Common myeloid progenitor, CD34-positive (primary cell): ENCODE measurements around the gene EPHA3.

Experiments
- CTCF ChIA-PET: fragments of 350-600 bp; sonication (Branson Sonifier 250); formaldehyde crosslinking; loops from one replicate; lab custom pipeline; 2021; ENCODE audit warnings: antibody characterized with exemption; lab: Charles Lee
- POLR2A ChIA-PET: fragments of 350-600 bp; sonication (Branson Sonifier 250); formaldehyde crosslinking; loops from one replicate; lab custom pipeline; 2021; ENCODE audit warnings: antibody characterized with exemption; lab: Charles Lee
- DNase-seq, 3 donors: peaks; one replicate each; pipeline versions ENCODE4 v3.0.0 to v3.0.0-alpha.2; 2013
- H3K27ac ChIP-seq, 2 experiments: 1 replicate in 1 of 2; 2 replicates in 1 of 2; pipeline ENCODE4 v1.7.0; 2013; ENCODE audit warnings: inconsistent platforms in 2 of 2, low read length in 2 of 2, mild to moderate bottlenecking in 2 of 2, low read depth in 1 of 2, moderate library complexity in 1 of 2; ENCODE audit not compliant: severe bottlenecking in 2 of 2, insufficient read depth in 1 of 2, poor library complexity in 1 of 2
- H3K27me3 ChIP-seq, 5 experiments: replicated peaks in 2 of 5; 1 replicate in 3 of 5; 2 replicates in 2 of 5; pipeline versions ENCODE4 v1.6.1 to v1.7.0; 2013; ENCODE audit warnings: low read length in 4 of 5, mild to moderate bottlenecking in 2 of 5, moderate library complexity in 2 of 5, inconsistent platforms in 1 of 5; ENCODE audit not compliant: insufficient read depth in 5 of 5, control insufficient read depth in 4 of 5
- H3K36me3 ChIP-seq, 4 experiments: 1 replicate in 2 of 4; 2 replicates in 2 of 4; pipeline versions ENCODE4 v1.6.1 to v1.7.0; 2013; ENCODE audit warnings: low read length in 3 of 4, control low read depth in 1 of 4, mild to moderate bottlenecking in 1 of 4; ENCODE audit not compliant: control insufficient read depth in 4 of 4, insufficient read depth in 4 of 4
- H3K4me1 ChIP-seq, 4 experiments: 1 replicate in 3 of 4; 2 replicates in 1 of 4; pipeline versions ENCODE4 v1.6.1 to v1.7.1; 2013; ENCODE audit warnings: low read length in 3 of 4, mild to moderate bottlenecking in 3 of 4, control low read depth in 1 of 4, inconsistent platforms in 1 of 4, moderate library complexity in 1 of 4; ENCODE audit not compliant: control insufficient read depth in 4 of 4, insufficient read depth in 4 of 4; ENCODE audit errors: control extremely low read depth in 1 of 4
- H3K4me3 ChIP-seq, 7 experiments: 1 replicate in 4 of 7; 2 replicates in 3 of 7; pipeline versions ENCODE4 v1.5.1 to v1.7.0; 2013; ENCODE audit warnings: mild to moderate bottlenecking in 7 of 7, low read length in 6 of 7, moderate library complexity in 6 of 7, inconsistent platforms in 2 of 7, low read depth in 2 of 7, control low read depth in 1 of 7; ENCODE audit not compliant: insufficient read depth in 4 of 7, control insufficient read depth in 1 of 7; ENCODE audit errors: extremely low read depth in 1 of 7
- H3K9me3 ChIP-seq, 5 experiments: 1 replicate in 4 of 5; 2 replicates in 1 of 5; pipeline versions ENCODE4 v1.6.1 to v1.7.1; 2013; ENCODE audit warnings: low read length in 4 of 5, mild to moderate bottlenecking in 2 of 5, inconsistent platforms in 1 of 5, low read depth in 1 of 5, moderate library complexity in 1 of 5; ENCODE audit not compliant: control insufficient read depth in 4 of 5, insufficient read depth in 2 of 5; ENCODE audit errors: control extremely low read depth in 1 of 5
- WGBS: methylation state at CpG from one replicate; pipeline ENCODE4 v1.1.5; 2013; ENCODE audit not compliant: insufficient coverage; 5-methylcytosine and 5-hydroxymethylcytosine counted together

EPHA3 gene

GRCh38 chr3:89297199-89297598, 189.8 kb downstream of the EPHA3 start:
- Histone ChIP-seq H3K4me3 (no peak overlapping the region), H3K27me3 (peaks cover 0 to 18% (median 2%) of the 10 kb centered on the region in 5 experiments), H3K4me1 (peaks cover 0 to 15% (median 4%) of the 10 kb centered on the region in 4 experiments), H3K27ac (no peak overlapping the region), H3K9me3 (no peaks in the 10 kb centered on the region), H3K36me3 (no peaks in the 10 kb centered on the region)
- DNase-seq: no peak
- ChIA-PET POLR2A (no interaction called here), CTCF (interaction anchor here (1.4 kb wide), 1 partner anchor 9 kb away, joined by 3 read pairs; no protein-coding TSS in a partner anchor)
- no CpG with 5 or more reads among the region's 1 CpG for WGBS

- H3K36me3 ChIP-seq: no peaks in the 10 kb centered on the region
- DNase-seq: peak; percentile 52 to 91 (median 82)
- H3K9me3 ChIP-seq: no peaks in the 10 kb centered on the region
- WGBS: no CpG with 5 or more reads among the region's 2 CpGs
- POLR2A ChIA-PET: no interaction called here
- no peak overlapping the region for H3K4me3 ChIP-seq
- H3K4me1 ChIP-seq: peaks cover 0 to 15% (median 4%) of the 10 kb centered on the region in 4 experiments
- no peak overlapping the region for H3K27ac ChIP-seq
- CTCF ChIA-PET: interaction anchor here (0.7 kb wide), 1 partner anchor 10 kb away, joined by 3 read pairs; no protein-coding TSS in a partner anchor
- peaks cover 0 to 31% (median 3%) of the 10 kb centered on the region in 5 experiments for H3K27me3 ChIP-seq
These were observed 193.1 kb downstream of the EPHA3 start for GRCh38 chr3:89300526-89300925.

GRCh38 chr3:89300981-89301380, 193.6 kb downstream of the EPHA3 start:
- Histone ChIP-seq H3K9me3 (no peaks in the 10 kb centered on the region), H3K27me3 (peaks cover 0 to 31% (median 3%) of the 10 kb centered on the region in 5 experiments), H3K36me3 (no peaks in the 10 kb centered on the region), H3K4me3 (no peak overlapping the region), H3K4me1 (peaks cover 0 to 15% (median 4%) of the 10 kb centered on the region in 4 experiments), H3K27ac (no peak overlapping the region)
- WGBS: no CpG with 5 or more reads among the region's 2 CpGs
- CTCF ChIA-PET: no interaction called here
- DNase-seq: no peak
- POLR2A ChIA-PET: no interaction called here

GRCh38 chr3:89303701-89304100, 196.3 kb downstream of the EPHA3 start:
- ChIA-PET CTCF (no interaction called here), POLR2A (no interaction called here)
- H3K4me1 ChIP-seq: peaks cover 0 to 22% (median 6%) of the 10 kb centered on the region in 4 experiments
- H3K9me3 ChIP-seq: no peaks in the 10 kb centered on the region
- H3K36me3 ChIP-seq: no peaks in the 10 kb centered on the region
- H3K4me3 ChIP-seq: no peak overlapping the region
- no peak overlapping the region for H3K27ac ChIP-seq
- H3K27me3 ChIP-seq: peaks cover 0 to 15% (median 3%) of the 10 kb centered on the region in 5 experiments
- DNase-seq: peak in 1 of 3 donors; percentile 3

GRCh38 chr3:89306540-89306939, 199.1 kb downstream of the EPHA3 start:
- 100% methylated on average over 1 of the region's 2 CpGs for WGBS
- H3K27me3 ChIP-seq: peaks cover 0 to 15% (median 3%) of the 10 kb centered on the region in 5 experiments
- CTCF ChIA-PET: interaction anchor here (1.5 kb wide), 1 partner anchor 9 kb away, joined by 3 read pairs; no protein-coding TSS in a partner anchor
- no peak for DNase-seq
- H3K9me3 ChIP-seq: no peaks in the 10 kb centered on the region
- H3K4me1 ChIP-seq: peaks cover 0 to 7% (median 3%) of the 10 kb centered on the region in 4 experiments
- H3K27ac ChIP-seq: no peak overlapping the region
- POLR2A ChIA-PET: no interaction called here
- no peaks in the 10 kb centered on the region for H3K36me3 ChIP-seq
- no peak overlapping the region for H3K4me3 ChIP-seq

- ChIA-PET CTCF (no interaction called here), POLR2A (no interaction called here)
- Histone ChIP-seq H3K9me3 (no peaks in the 10 kb centered on the region), H3K4me3 (no peak overlapping the region), H3K27me3 (no peaks in the 10 kb centered on the region), H3K27ac (no peak overlapping the region), H3K4me1 (peaks cover 0 to 7% (median 3%) of the 10 kb centered on the region in 4 experiments), H3K36me3 (no peaks in the 10 kb centered on the region)
- DNase-seq: no peak
- WGBS: 100% methylated on average over 2 of the region's 2 CpGs
These were observed 204.2 kb downstream of the EPHA3 start for GRCh38 chr3:89311581-89311980.

GRCh38 chr3:89312141-89312540, 204.7 kb downstream of the EPHA3 start:
- POLR2A ChIA-PET: no interaction called here
- no CpG with 5 or more reads among the region's 4 CpGs for WGBS
- H3K27ac ChIP-seq: no peak overlapping the region
- no peak for DNase-seq
- H3K4me1 ChIP-seq: peaks cover 0 to 7% (median 3%) of the 10 kb centered on the region in 4 experiments
- no peak overlapping the region for H3K4me3 ChIP-seq
- no peaks in the 10 kb centered on the region for H3K27me3 ChIP-seq
- CTCF ChIA-PET: no interaction called here
- H3K9me3 ChIP-seq: no peaks in the 10 kb centered on the region
- no peaks in the 10 kb centered on the region for H3K36me3 ChIP-seq
